Retinal pigment epithelial cell (primary cell): ENCODE data around the gene ZNF467.

Source experiments
- DNase-seq: peaks from one replicate; pipeline ENCODE4 v3.0.0-alpha.2; 2010; ENCODE audit warnings: low read depth
- H3K4me3 ChIP-seq: 2 replicates; pipeline ENCODE4 v1.5.1; 2011; ENCODE audit warnings: mild to moderate bottlenecking, low read length, control low read depth, moderate library complexity
- CTCF ChIP-seq: conservative IDR thresholded peaks from 2 replicates; pipeline ENCODE4 v1.5.1; 2011; ENCODE audit warnings: low read depth, low read length, control low read depth, inconsistent platforms

The ZNF467 gene

GRCh38 chr7:149797771-149798170, 24.4 kb upstream of the ZNF467 start:
- no peak for TF ChIP-seq CTCF
- no peak for DNase-seq
- no peak overlapping the region for H3K4me3 ChIP-seq

GRCh38 chr7:149796287-149796860, 23.0 kb upstream of the ZNF467 start:
- TF ChIP-seq CTCF: no peak
- DNase-seq: no peak
- no peak overlapping the region for H3K4me3 ChIP-seq

GRCh38 chr7:149795126-149795525, 21.7 kb upstream of the ZNF467 start:
- no peak for TF ChIP-seq CTCF
- no peak for DNase-seq
- H3K4me3 ChIP-seq: no peak overlapping the region

- H3K4me3 ChIP-seq: no peak overlapping the region
- DNase-seq: no peak
- no peak for TF ChIP-seq CTCF
Measured at GRCh38 chr7:149794661-149795060, 21.3 kb upstream of the ZNF467 start.

- no peak overlapping the region for H3K4me3 ChIP-seq
- DNase-seq: no peak
- TF ChIP-seq CTCF: no peak
Measured at GRCh38 chr7:149793261-149793660, 19.9 kb upstream of the ZNF467 start.

- no peak for DNase-seq
Measured at GRCh38 chr7:149792220-149792595, 18.8 kb upstream of the ZNF467 start.

More at GRCh38 chr7:149792220-149792595, 18.8 kb upstream of the ZNF467 start:
- no peak for TF ChIP-seq CTCF
- H3K4me3 ChIP-seq: no peak overlapping the region
